ENCODE data around the gene ENDOD1. TPM values are rescaled to one million over a fixed set of nuclear protein-coding genes. Genes with fewer than 3 reads are reported as not detected.

ENDOD1 gene
- total RNA-seq, 1 experiment from 2014 or later: 8.1 TPM

GRCh38 chr11:95163106-95163505 lies 73.5 kb downstream of the ENDOD1 start:
- DNase-seq: no peak
- H3K9me2 ChIP-seq (ENCODE audit: insufficient read depth): no peaks in the 10 kb centered on the region
- no peak overlapping the region for H3K27ac ChIP-seq
- CTCF ChIA-PET: no interaction called here
- POLR2A ChIA-PET (ENCODE audit: unreplicated experiment): no interaction called here
- no peaks in the 10 kb centered on the region for H3K9me3 ChIP-seq (ENCODE audit: insufficient read depth, low read depth)
- H3K4me1 ChIP-seq (replicated peaks; ENCODE audit: insufficient read depth): no peaks in the 10 kb centered on the region
- no TSS peak for BruUV-seq (replicated peaks)
- no peak overlapping the region for H3K4me3 ChIP-seq
- H3K27me3 ChIP-seq (ENCODE audit: insufficient read depth, low read depth): no peaks in the 10 kb centered on the region
- intact Hi-C loops (cut with micrococcal nuclease; ENCODE audit: unreplicated experiment): no loop called here
- no peak for TF ChIP-seq CTCF (conservative IDR thresholded peaks at IDR 0.05)
- no peak for TF ChIP-seq EZH2 (IDR thresholded peaks at IDR 0.05; ENCODE audit: low read depth)
- H2AFZ ChIP-seq: no peak overlapping the region
- no peak overlapping the region for H3K4me2 ChIP-seq
- H3K79me2 ChIP-seq (ENCODE audit: low read depth): no peaks in the 10 kb centered on the region
- no peaks in the 10 kb centered on the region for H4K20me1 ChIP-seq (ENCODE audit: insufficient read depth)
- H3K36me3 ChIP-seq (ENCODE audit: low read depth): no peaks in the 10 kb centered on the region
- no peaks in the 10 kb centered on the region for H3F3A ChIP-seq (ENCODE audit: insufficient read depth, low read depth)

- ChIA-PET CTCF (no interaction called here), POLR2A (ENCODE audit: unreplicated experiment) (no interaction called here)
- H3K4me3 ChIP-seq: no peak overlapping the region
- BruUV-seq (replicated peaks): no TSS peak
- H3K27me3 ChIP-seq (ENCODE audit: insufficient read depth, low read depth): no peaks in the 10 kb centered on the region
- no peaks in the 10 kb centered on the region for H3K79me2 ChIP-seq (ENCODE audit: low read depth)
- H3K9me3 ChIP-seq (ENCODE audit: insufficient read depth, low read depth): no peaks in the 10 kb centered on the region
- H4K20me1 ChIP-seq (ENCODE audit: insufficient read depth): no peaks in the 10 kb centered on the region
- H2AFZ ChIP-seq: no peak overlapping the region
- TF ChIP-seq EZH2 (IDR thresholded peaks at IDR 0.05; ENCODE audit: low read depth): no peak
- TF ChIP-seq CTCF (conservative IDR thresholded peaks at IDR 0.05): no peak
- no peak for DNase-seq
- H3K4me2 ChIP-seq: no peak overlapping the region
- no peaks in the 10 kb centered on the region for H3K4me1 ChIP-seq (replicated peaks; ENCODE audit: insufficient read depth)
- H3F3A ChIP-seq (ENCODE audit: insufficient read depth, low read depth): no peaks in the 10 kb centered on the region
- intact Hi-C loops (cut with micrococcal nuclease; ENCODE audit: unreplicated experiment): loop anchor here (5.0 kb wide), 1 partner anchor 542 kb away; no protein-coding TSS in a partner anchor
- no peaks in the 10 kb centered on the region for H3K36me3 ChIP-seq (ENCODE audit: low read depth)
- H3K27ac ChIP-seq: no peak overlapping the region
- H3K9me2 ChIP-seq (ENCODE audit: insufficient read depth): no peaks in the 10 kb centered on the region
Measured at GRCh38 chr11:95165638-95166037, 76.0 kb downstream of the ENDOD1 start.

GRCh38 chr11:95166781-95167180 lies 77.1 kb downstream of the ENDOD1 start:
- Histone ChIP-seq H3K4me1 (replicated peaks; ENCODE audit: insufficient read depth) (no peaks in the 10 kb centered on the region), H3K79me2 (ENCODE audit: low read depth) (no peaks in the 10 kb centered on the region), H3F3A (ENCODE audit: insufficient read depth, low read depth) (no peaks in the 10 kb centered on the region), H2AFZ (no peak overlapping the region), H3K9me2 (ENCODE audit: insufficient read depth) (no peaks in the 10 kb centered on the region), H3K27ac (no peak overlapping the region), H3K9me3 (ENCODE audit: insufficient read depth, low read depth) (no peaks in the 10 kb centered on the region), H3K27me3 (ENCODE audit: insufficient read depth, low read depth) (no peaks in the 10 kb centered on the region), H4K20me1 (ENCODE audit: insufficient read depth) (no peaks in the 10 kb centered on the region), H3K36me3 (ENCODE audit: low read depth) (no peaks in the 10 kb centered on the region), H3K4me3 (no peak overlapping the region), H3K4me2 (no peak overlapping the region)
- TF ChIP-seq EZH2 (IDR thresholded peaks at IDR 0.05; ENCODE audit: low read depth) (no peak), CTCF (conservative IDR thresholded peaks at IDR 0.05) (no peak)
- ChIA-PET CTCF (no interaction called here), POLR2A (ENCODE audit: unreplicated experiment) (no interaction called here)
- intact Hi-C loops (cut with micrococcal nuclease; ENCODE audit: unreplicated experiment): loop anchor here (5.0 kb wide), 1 partner anchor 541 kb away; no protein-coding TSS in a partner anchor
- BruUV-seq (replicated peaks): no TSS peak
- no peak for DNase-seq

Measured in PC-9 (cell line).